Muscle layer of duodenum (tissue), 2 donors: ENCODE data around the gene NXPH3.
"Not testable (repeated sequence)": the region's sequence is repeated elsewhere in the genome, so short reads cannot be mapped to it uniquely, and the experiment has no call there.

Experiments used
- H3K27ac ChIP-seq: one replicate; pipeline ENCODE4 v1.7.0; 2013; ENCODE audit warnings: mild to moderate bottlenecking, low read length
- H3K27me3 ChIP-seq: one replicate; pipeline ENCODE4 v1.7.0; 2013; ENCODE audit warnings: low read depth, mild to moderate bottlenecking, control low read depth, low read length
- H3K36me3 ChIP-seq, 2 donors: one replicate each; pipeline ENCODE4 v1.7.0; 2013; ENCODE audit warnings: low read length in 2 of 2, control low read depth in 1 of 2, mild to moderate bottlenecking in 1 of 2; ENCODE audit not compliant: insufficient read depth in 2 of 2, control insufficient read depth in 1 of 2
- H3K4me1 ChIP-seq, 2 donors: one replicate each; pipeline ENCODE4 v1.7.0; 2013; ENCODE audit warnings: low read length in 2 of 2, mild to moderate bottlenecking in 2 of 2, control low read depth in 1 of 2, moderate library complexity in 1 of 2; ENCODE audit not compliant: insufficient read depth in 2 of 2, control insufficient read depth in 1 of 2
- H3K4me3 ChIP-seq, 2 donors: one replicate each; pipeline ENCODE4 v1.7.0; 2013; ENCODE audit warnings: low read length in 2 of 2, low read depth in 1 of 2, mild to moderate bottlenecking in 1 of 2
- H3K9me3 ChIP-seq, 2 donors: one replicate each; pipeline ENCODE4 v1.7.0; 2013; ENCODE audit warnings: low read length in 2 of 2, control low read depth in 1 of 2, mild to moderate bottlenecking in 1 of 2; ENCODE audit not compliant: control insufficient read depth in 1 of 2
- donor health status: healthy.

The NXPH3 gene

GRCh38 chr17:49556223-49556943 is 19.3 kb upstream of the NXPH3 start:
- H3K4me1 ChIP-seq: peaks cover 0 to 6% of the 10 kb centered on the region in 2 donors
- no peaks in the 10 kb centered on the region for H3K27me3 ChIP-seq
- no peak overlapping the region for H3K4me3 ChIP-seq
- H3K9me3 ChIP-seq: no peaks in the 10 kb centered on the region
- no peaks in the 10 kb centered on the region for H3K36me3 ChIP-seq
- H3K27ac ChIP-seq: no peak overlapping the region

GRCh38 chr17:49557312-49558024 is 18.2 kb upstream of the NXPH3 start:
- Histone ChIP-seq H3K4me3 (no peak overlapping the region), H3K27ac (no peak overlapping the region), H3K27me3 (no peaks in the 10 kb centered on the region), H3K4me1 (peaks cover 0 to 6% of the 10 kb centered on the region in 2 donors), H3K36me3 (no peaks in the 10 kb centered on the region), H3K9me3 (no peaks in the 10 kb centered on the region)

- Histone ChIP-seq H3K4me1 (peaks cover 5 to 26% of the 10 kb centered on the region in 2 donors), H3K27ac (no peak overlapping the region), H3K4me3 (no peak overlapping the region), H3K9me3 (no peaks in the 10 kb centered on the region), H3K27me3 (no peaks in the 10 kb centered on the region), H3K36me3 (no peaks in the 10 kb centered on the region)
Observed at GRCh38 chr17:49564638-49565037, 11.0 kb upstream of the NXPH3 start.

- Histone ChIP-seq H3K36me3 (no peaks in the 10 kb centered on the region), H3K9me3 (no peaks in the 10 kb centered on the region), H3K4me3 (no peak overlapping the region), H3K4me1 (peaks cover 5 to 33% of the 10 kb centered on the region in 2 donors), H3K27me3 (no peaks in the 10 kb centered on the region), H3K27ac (peak overlapping the region; percentile 74)
Observed at GRCh38 chr17:49565948-49566491, 9.7 kb upstream of the NXPH3 start.

- Histone ChIP-seq H3K9me3 (no peaks in the 10 kb centered on the region), H3K4me1 (peaks cover 5 to 33% of the 10 kb centered on the region in 2 donors), H3K27ac (peak overlapping the region; percentile 74), H3K27me3 (no peaks in the 10 kb centered on the region), H3K36me3 (no peaks in the 10 kb centered on the region), H3K4me3 (no peak overlapping the region)
Observed at GRCh38 chr17:49566668-49567071, 9.0 kb upstream of the NXPH3 start.

GRCh38 chr17:49567104-49567521 is 8.6 kb upstream of the NXPH3 start:
- H3K36me3 ChIP-seq: no peaks in the 10 kb centered on the region
- H3K9me3 ChIP-seq: no peaks in the 10 kb centered on the region
- H3K27me3 ChIP-seq: no peaks in the 10 kb centered on the region
- peak overlapping the region; percentile 74 for H3K27ac ChIP-seq
- no peak overlapping the region for H3K4me3 ChIP-seq
- H3K4me1 ChIP-seq: peaks cover 5 to 33% of the 10 kb centered on the region in 2 donors

GRCh38 chr17:49567871-49568694 is 7.6 kb upstream of the NXPH3 start:
- Histone ChIP-seq H3K27me3 (no peaks in the 10 kb centered on the region), H3K4me3 (peak overlapping the region; percentile 25 to 48), H3K4me1 (peaks cover 5 to 33% of the 10 kb centered on the region in 2 donors), H3K9me3 (no peaks in the 10 kb centered on the region), H3K36me3 (no peaks in the 10 kb centered on the region), H3K27ac (no peak overlapping the region)

GRCh38 chr17:49568695-49569047 is 7.0 kb upstream of the NXPH3 start:
- not testable (repeated sequence) for H3K27ac ChIP-seq, H3K27me3 ChIP-seq, H3K9me3 ChIP-seq, H3K4me3 ChIP-seq, H3K36me3 ChIP-seq
- H3K4me1 ChIP-seq: peaks cover 5 to 33% of the 10 kb centered on the region in 2 donors

- Histone ChIP-seq H3K27me3 (no peaks in the 10 kb centered on the region), H3K4me3 (no peak overlapping the region), H3K27ac (no peak overlapping the region), H3K4me1 (peaks cover 5 to 44% of the 10 kb centered on the region in 2 donors), H3K36me3 (no peaks in the 10 kb centered on the region), H3K9me3 (no peaks in the 10 kb centered on the region)
Observed at GRCh38 chr17:49570540-49571242, 5.0 kb upstream of the NXPH3 start.

- Histone ChIP-seq H3K27me3 (no peaks in the 10 kb centered on the region), H3K9me3 (no peaks in the 10 kb centered on the region), H3K27ac (no peak overlapping the region), H3K4me1 (peaks cover 5 to 46% of the 10 kb centered on the region in 2 donors), H3K4me3 (no peak overlapping the region), H3K36me3 (no peaks in the 10 kb centered on the region)
Observed at GRCh38 chr17:49571283-49571682, 4.4 kb upstream of the NXPH3 start.
